Kidney (tissue), 14 donors: ENCODE results near the gene KRTAP22-2. TPM values are rescaled to one million over a fixed set of nuclear protein-coding genes. Genes with fewer than 3 reads are reported as not detected.

Experiments
- DNase-seq, 5 donors: peaks; one replicate each; pipeline ENCODE4 v3.0.0-alpha.2; 2013 to 2020
- FAIRE-seq: peaks from 2 replicates; lab custom pipeline; 2012; peaks lifted over from hg19 to GRCh38; lab: Jason Lieb, UNC
- H3K27ac ChIP-seq, 2 donors: one replicate each; pipeline ENCODE4 v1.7.0; 2013; ENCODE audit warnings: low read depth in 2 of 2, low read length in 2 of 2, inconsistent platforms in 1 of 2
- H3K27me3 ChIP-seq: one replicate; pipeline ENCODE4 v1.7.1; 2013; ENCODE audit warnings: low read length, inconsistent platforms; ENCODE audit not compliant: control insufficient read depth, insufficient read depth
- H3K36me3 ChIP-seq, 3 donors: one replicate each; pipeline versions ENCODE4 v1.7.0 to v1.7.1; 2013; ENCODE audit warnings: low read length in 3 of 3, control low read depth in 1 of 3, inconsistent platforms in 1 of 3; ENCODE audit not compliant: insufficient read depth in 3 of 3, control insufficient read depth in 2 of 3
- H3K4me1 ChIP-seq, 3 donors: one replicate each; pipeline versions ENCODE4 v1.7.0 to v1.7.1; 2013; ENCODE audit warnings: low read length in 3 of 3, inconsistent platforms in 1 of 3, low read depth in 1 of 3; ENCODE audit not compliant: control insufficient read depth in 2 of 3, insufficient read depth in 2 of 3
- H3K4me3 ChIP-seq, 3 donors: one replicate each; pipeline versions ENCODE4 v1.7.0 to v1.8.1; 2013; ENCODE audit warnings: low read length in 3 of 3, control low read depth in 1 of 3, inconsistent platforms in 1 of 3
- H3K9ac ChIP-seq, 3 donors: one replicate each; pipeline versions ENCODE4 v1.7.0 to v1.7.1; 2013; ENCODE audit warnings: low read length in 3 of 3, control low read depth in 1 of 3, inconsistent platforms in 1 of 3
- H3K9me3 ChIP-seq, 3 donors: one replicate each; pipeline versions ENCODE4 v1.7.0 to v1.7.1; 2013; ENCODE audit warnings: low read length in 3 of 3, control low read depth in 1 of 3, inconsistent platforms in 1 of 3; ENCODE audit not compliant: control insufficient read depth in 2 of 3, insufficient read depth in 1 of 3
- CTCF ChIP-seq: IDR thresholded peaks from 3 replicates; pipeline ENCODE4 v1.5.1; 2012; ENCODE audit warnings: mild to moderate bottlenecking, moderate library complexity, borderline replicate concordance; ENCODE audit not compliant: insufficient read depth; ENCODE audit errors: extremely low read depth
- intact Hi-C: fragments of 100-400 bp; cut with DNase I; formaldehyde crosslinking; loops from one replicate; pipeline ENCODE4 v1.11.1; 2022
- polyA plus RNA-seq: library from polyadenylated mRNA; stranded (reverse); fragments of 350-450 nt; fragmentation: Illumina TruSeq; extraction: RNeasy Lipid Tissue Mini Kit (QIAGEN cat#74804); gene quantifications from one replicate; pipeline ENCODE4 v1.2.3, GENCODE V29; 2014; ENCODE audit warnings: low read depth, low replicate concordance; ENCODE audit not compliant: insufficient read depth
- total RNA-seq: library from RNA; stranded (reverse); fragmentation: NEBNext Ultra II Directional; extraction: Animal tissue kit (Norgen Biotek cat#: 25700); gene quantifications from one replicate; pipeline ENCODE4 v1.2.1, GENCODE V29; 2021
- donor health status: control.
- donor health status: control.
- donor health status: control.
- donor health status: control.
- donor health status: control.
- donor health status: DM: yes; HTN: yes; CAD: no.
- donor health status: Normal renal cell carcinoma (clear cell type).

The KRTAP22-2 gene
- total and polyA plus RNA-seq, 2 donors from 2014 or later: not detected

DNA sequence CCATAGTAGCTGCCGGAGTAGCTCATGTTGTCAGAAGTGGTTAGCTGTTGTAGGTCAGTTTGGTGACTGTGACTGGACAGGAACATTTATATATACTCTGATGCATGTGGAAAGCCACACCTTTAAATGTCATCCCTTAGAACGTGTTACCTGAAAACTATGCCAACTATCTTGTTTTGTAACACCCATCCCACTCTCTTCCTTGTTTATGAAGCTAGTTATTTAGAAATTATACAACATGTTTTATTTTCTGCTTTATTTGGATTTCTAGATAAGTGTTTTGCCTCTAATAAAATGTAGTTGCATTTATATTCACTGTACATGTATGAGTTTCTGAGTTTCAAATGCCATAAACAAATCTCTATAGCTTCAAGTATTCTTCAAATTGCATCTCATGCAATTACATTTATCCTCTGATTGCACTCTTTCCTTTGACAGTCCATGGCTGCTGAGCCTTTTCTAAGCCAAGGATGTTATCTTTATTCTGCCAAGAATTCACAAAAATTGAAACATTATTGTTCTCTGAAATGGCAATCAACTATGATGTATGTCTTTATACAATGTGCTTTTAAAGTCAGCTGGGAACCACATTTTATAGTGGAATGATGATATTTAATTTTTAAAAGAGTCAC is 28.8 kb downstream of the KRTAP22-2 start, which contains the start of gene KRTAP19-7:
Gene KRTAP19-7, minus strand, starts transcription at position 51 of the 632 bp plus-strand sequence. Its CDS starts 25 bp downstream, at position 26.
- no peaks in the 10 kb centered on the region for H3K9me3 ChIP-seq
- intact Hi-C loops: no loop called here
- no peak for FAIRE-seq

DNA sequence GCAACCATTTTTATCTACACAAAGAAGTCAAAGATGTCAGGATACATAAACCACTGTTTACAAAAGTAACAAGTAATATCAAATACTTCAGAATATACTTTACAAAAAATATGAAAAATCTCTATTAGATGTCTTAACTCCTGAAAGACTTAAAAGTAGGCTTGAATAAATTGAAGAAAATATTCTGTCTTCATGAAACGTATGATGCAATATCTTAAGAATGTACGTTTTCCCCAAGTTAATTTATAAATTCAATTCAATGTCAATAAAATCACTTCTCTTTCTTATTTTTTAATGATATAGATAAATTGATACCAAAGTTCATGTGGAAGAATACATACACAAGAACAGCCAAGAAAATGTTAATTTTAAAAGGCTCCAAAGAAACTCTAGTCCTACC is 35.1 kb downstream of the KRTAP22-2 start:
- Histone ChIP-seq H3K4me3 (no peak overlapping the region), H3K9me3 (no peaks in the 10 kb centered on the region), H3K27ac (no peak overlapping the region), H3K36me3 (no peaks in the 10 kb centered on the region), H3K27me3 (no peaks in the 10 kb centered on the region), H3K9ac (no peak overlapping the region), H3K4me1 (no peaks in the 10 kb centered on the region)
- FAIRE-seq (no peak), DNase-seq (no peak)
- intact Hi-C loops: no loop called here
- TF ChIP-seq CTCF: no peak

More for the DNA sequence above, 28.8 kb downstream of the KRTAP22-2 start, which contains the start of gene KRTAP19-7:
- DNase-seq: no peak
- no peak for TF ChIP-seq CTCF
- H3K4me3 ChIP-seq: no peak within 1 kb of the TSS
- H3K9ac ChIP-seq: no peak within 1 kb of the TSS
- H3K36me3 ChIP-seq: no peaks in the 10 kb centered on the region
- H3K27ac ChIP-seq: no peak within 1 kb of the TSS
- no peaks in the 10 kb centered on the region for H3K27me3 ChIP-seq
- H3K4me1 ChIP-seq: no peaks in the 10 kb centered on the region

- FAIRE-seq: no peak
Measured at GRCh38 chr21:30552782-30553181, 37.4 kb downstream of the KRTAP22-2 start.

More at GRCh38 chr21:30552782-30553181, 37.4 kb downstream of the KRTAP22-2 start:
- Histone ChIP-seq H3K27me3 (no peaks in the 10 kb centered on the region), H3K4me1 (no peaks in the 10 kb centered on the region), H3K4me3 (no peak overlapping the region), H3K36me3 (no peaks in the 10 kb centered on the region), H3K9ac (no peak overlapping the region), H3K9me3 (no peaks in the 10 kb centered on the region), H3K27ac (no peak overlapping the region)
- TF ChIP-seq CTCF: no peak
- intact Hi-C loops: no loop called here
- no peak for DNase-seq
